ENCODE data around the gene CANX. TPM values are rescaled to one million over a fixed set of nuclear protein-coding genes. Genes with fewer than 3 reads are reported as not detected.

The CANX gene
- total RNA-seq, 1 experiment from 2014 or later: 538 TPM

DNA sequence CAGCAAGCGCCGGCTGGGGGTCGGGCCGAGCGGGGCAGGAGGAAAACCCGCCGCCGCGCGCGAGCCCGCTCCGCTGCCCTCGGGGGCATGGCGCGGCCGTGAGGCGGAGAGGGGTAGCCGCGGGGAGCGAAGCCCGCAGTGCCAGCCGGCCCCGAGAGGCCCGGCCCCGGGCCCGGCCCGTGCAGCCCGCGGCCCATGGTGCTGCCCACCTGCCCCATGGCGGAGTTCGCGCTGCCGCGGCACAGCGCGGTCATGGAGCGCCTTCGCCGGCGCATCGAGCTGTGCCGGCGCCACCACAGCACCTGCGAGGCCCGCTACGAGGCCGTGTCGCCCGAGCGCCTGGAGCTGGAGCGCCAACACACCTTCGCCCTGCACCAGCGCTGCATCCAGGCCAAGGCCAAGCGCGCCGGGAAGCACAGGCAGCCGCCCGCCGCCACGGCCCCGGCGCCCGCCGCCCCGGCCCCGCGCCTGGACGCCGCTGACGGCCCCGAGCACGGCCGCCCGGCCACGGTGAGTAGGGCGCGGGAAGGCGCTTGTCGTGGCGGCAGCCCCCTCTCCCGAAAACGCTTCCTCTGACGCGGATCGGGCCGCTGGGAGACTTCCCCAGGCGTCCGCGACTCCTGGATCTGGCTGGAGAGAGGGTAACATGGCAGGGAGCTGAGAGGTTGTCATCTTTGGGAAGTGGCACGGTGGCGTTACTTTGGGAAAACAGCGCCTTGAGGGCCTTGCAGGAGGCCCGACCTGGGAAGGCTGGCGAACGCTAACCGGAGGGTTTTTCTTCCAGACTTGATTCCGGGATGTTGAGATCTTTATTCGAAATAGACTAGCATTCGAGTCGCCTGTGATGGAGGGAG lies 34.4 kb downstream of the CANX start:
- Mint-ChIP-seq H3K9me3 (no peaks in the 10 kb centered on the region), H3K27me3 (ENCODE audit: low read depth) (no peaks in the 10 kb centered on the region), H3K4me3 (peak overlapping the region; percentile 95 to 98), H3K4me1 (peaks cover 11 to 18% of the 10 kb centered on the region in 2 experiments), H3K27ac (peak overlapping the region; percentile 90 to 97 (median 97); a peak in 6 of 7 replicates), H3K36me3 (ENCODE audit: insufficient read depth in 1 of 3, low read depth in 3 of 3) (peaks cover 16 to 47% (median 36%) of the 10 kb centered on the region in 3 experiments)
- no peak overlapping the region for H4K5ac ChIP-seq (ENCODE audit: insufficient read length, low read depth, low read length)
- H3T11ph ChIP-seq (ENCODE audit: low read length): no peak overlapping the region
- no peak overlapping the region for H2BK15ac ChIP-seq (ENCODE audit: low read depth, low read length)
- no peak overlapping the region for H2BK20ac ChIP-seq (ENCODE audit: low read depth, low read length, poor library complexity, severe bottlenecking)
- H2AFZ ChIP-seq (ENCODE audit: low read length): no peak overlapping the region
- no peak overlapping the region for H2AK5ac ChIP-seq (ENCODE audit: insufficient read length, low read length)
- no peak overlapping the region for H4K8ac ChIP-seq (replicated peaks; ENCODE audit: insufficient read length, low read depth, low read length)
- no peak overlapping the region for H3K27ac ChIP-seq (ENCODE audit: insufficient read length, low read depth, low read length)
- H3K18ac ChIP-seq (ENCODE audit: insufficient read length, low read depth, low read length): peak overlapping the region; percentile 76
- H3K9ac ChIP-seq (ENCODE audit: extremely low read depth, insufficient read length, low read length): peak overlapping the region; percentile 92
- no peak overlapping the region for H2BK120ac ChIP-seq (ENCODE audit: low read depth, low read length, poor library complexity, severe bottlenecking)
- H3K4me1 ChIP-seq (ENCODE audit: insufficient read depth, low read length): no peaks in the 10 kb centered on the region
- H2BK12ac ChIP-seq (ENCODE audit: insufficient read length, low read depth, low read length): no peak overlapping the region
- no peaks in the 10 kb centered on the region for H3K27me3 ChIP-seq (ENCODE audit: insufficient read depth, low read length)
- no peaks in the 10 kb centered on the region for H3K23me2 ChIP-seq (ENCODE audit: insufficient read length, low read depth, low read length, poor library complexity, severe bottlenecking)
- H3K79me1 ChIP-seq (ENCODE audit: insufficient read depth, low read depth, low read length, poor library complexity, severe bottlenecking): no peaks in the 10 kb centered on the region
- no peak overlapping the region for H3K4ac ChIP-seq (ENCODE audit: low read depth, low read length)
- H3K9me3 ChIP-seq (ENCODE audit: control insufficient read depth, low read depth, low read length): no peaks in the 10 kb centered on the region
- peak overlapping the region; percentile 92 for H3K14ac ChIP-seq (ENCODE audit: insufficient read depth, low read length)
- no peak overlapping the region for H4K91ac ChIP-seq (ENCODE audit: insufficient read length, low read depth, low read length)
- peak; percentile 53 for DNase-seq
- H3K56ac ChIP-seq (ENCODE audit: insufficient read length, low read depth, low read length): no peak overlapping the region
- H2BK5ac ChIP-seq (ENCODE audit: insufficient read length, low read length): no peak overlapping the region
- H3K79me2 ChIP-seq (ENCODE audit: insufficient read depth, low read length): peaks cover 26% of the 10 kb centered on the region
- WGBS (ENCODE audit: extremely low coverage, insufficient read length, low lambda C conversion rate): no CpG with 5 or more reads among the region's 101 CpGs
- H4K20me1 ChIP-seq (ENCODE audit: control insufficient read depth, insufficient read depth, insufficient read length): no peaks in the 10 kb centered on the region
- TF ChIP-seq, protein P1, sequence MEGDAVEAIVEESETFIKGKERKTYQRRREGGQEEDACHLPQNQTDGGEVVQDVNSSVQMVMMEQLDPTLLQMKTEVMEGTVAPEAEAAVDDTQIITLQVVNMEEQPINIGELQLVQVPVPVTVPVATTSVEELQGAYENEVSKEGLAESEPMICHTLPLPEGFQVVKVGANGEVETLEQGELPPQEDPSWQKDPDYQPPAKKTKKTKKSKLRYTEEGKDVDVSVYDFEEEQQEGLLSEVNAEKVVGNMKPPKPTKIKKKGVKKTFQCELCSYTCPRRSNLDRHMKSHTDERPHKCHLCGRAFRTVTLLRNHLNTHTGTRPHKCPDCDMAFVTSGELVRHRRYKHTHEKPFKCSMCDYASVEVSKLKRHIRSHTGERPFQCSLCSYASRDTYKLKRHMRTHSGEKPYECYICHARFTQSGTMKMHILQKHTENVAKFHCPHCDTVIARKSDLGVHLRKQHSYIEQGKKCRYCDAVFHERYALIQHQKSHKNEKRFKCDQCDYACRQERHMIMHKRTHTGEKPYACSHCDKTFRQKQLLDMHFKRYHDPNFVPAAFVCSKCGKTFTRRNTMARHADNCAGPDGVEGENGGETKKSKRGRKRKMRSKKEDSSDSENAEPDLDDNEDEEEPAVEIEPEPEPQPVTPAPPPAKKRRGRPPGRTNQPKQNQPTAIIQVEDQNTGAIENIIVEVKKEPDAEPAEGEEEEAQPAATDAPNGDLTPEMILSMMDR (conservative IDR thresholded peaks at IDR 0.05): no peak
- H3K4me2 ChIP-seq (ENCODE audit: insufficient read depth, insufficient read length, low read length): peak overlapping the region; percentile 94
- H3K23ac ChIP-seq (ENCODE audit: insufficient read length, low read depth, low read length): no peak overlapping the region
